GM18861 (cell line): ENCODE measurements around the gene GRIK2.

ENCODE experiments used
- ATAC-seq: cut with Tn5 transposase; IDR thresholded peaks from one replicate; pipeline ENCODE4 v1.9.1; 2021; ENCODE audit not compliant: unreplicated experiment

GRIK2 gene

GRCh38 chr6:101776919-101777350, 383.4 kb downstream of the GRIK2 start:
- no peak for ATAC-seq

GRCh38 chr6:101777646-101778045, 384.1 kb downstream of the GRIK2 start:
- ATAC-seq, result no peak

GRCh38 chr6:101779051-101779844, 385.7 kb downstream of the GRIK2 start:
- ATAC-seq, result no peak

DNA sequence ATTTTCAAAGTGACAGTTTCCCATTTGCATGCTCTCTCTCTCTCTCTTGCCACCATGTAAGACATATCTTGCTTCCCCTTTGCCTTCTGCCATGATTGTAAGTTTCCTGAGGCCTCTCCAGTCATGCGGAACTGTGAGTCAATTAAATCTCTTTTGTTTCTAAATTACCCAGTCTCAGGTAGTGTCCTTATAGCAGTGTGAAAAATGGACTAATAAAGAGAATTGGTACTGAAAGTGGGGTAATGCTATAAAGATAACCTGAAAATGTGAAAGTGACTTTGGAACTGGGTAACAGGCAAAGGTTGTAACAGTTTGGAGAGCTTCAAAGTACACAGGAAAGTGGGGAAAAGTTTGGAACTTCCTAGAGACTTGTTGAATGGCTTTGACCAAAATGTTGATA, 389.8 kb downstream of the GRIK2 start:
- no peak for ATAC-seq

GRCh38 chr6:101784094-101784493, 390.6 kb downstream of the GRIK2 start:
- ATAC-seq, result no peak

- no peak for ATAC-seq
These were observed 406.0 kb downstream of the GRIK2 start for GRCh38 chr6:101799531-101799930.

GRCh38 chr6:101800598-101800997, 407.1 kb downstream of the GRIK2 start:
- no peak for ATAC-seq

DNA sequence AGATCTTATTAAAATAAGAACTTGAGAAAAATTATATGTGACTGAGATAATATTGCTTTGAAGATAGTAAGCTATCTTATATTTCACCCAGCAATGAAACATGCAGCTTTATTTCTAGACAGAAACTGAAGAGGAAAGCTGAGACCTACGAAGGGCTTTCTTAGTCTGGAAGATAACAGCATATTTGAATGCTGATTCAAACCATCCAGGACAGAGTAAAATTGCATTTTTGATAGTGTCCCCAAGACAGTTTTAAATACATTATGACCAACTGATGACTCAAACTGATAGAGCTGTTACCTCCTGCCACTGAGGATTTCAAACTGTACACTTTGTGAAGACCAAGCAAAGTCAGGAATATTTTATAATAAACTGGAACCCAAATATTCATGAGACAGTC, 409.6 kb downstream of the GRIK2 start:
- no peak for ATAC-seq

DNA sequence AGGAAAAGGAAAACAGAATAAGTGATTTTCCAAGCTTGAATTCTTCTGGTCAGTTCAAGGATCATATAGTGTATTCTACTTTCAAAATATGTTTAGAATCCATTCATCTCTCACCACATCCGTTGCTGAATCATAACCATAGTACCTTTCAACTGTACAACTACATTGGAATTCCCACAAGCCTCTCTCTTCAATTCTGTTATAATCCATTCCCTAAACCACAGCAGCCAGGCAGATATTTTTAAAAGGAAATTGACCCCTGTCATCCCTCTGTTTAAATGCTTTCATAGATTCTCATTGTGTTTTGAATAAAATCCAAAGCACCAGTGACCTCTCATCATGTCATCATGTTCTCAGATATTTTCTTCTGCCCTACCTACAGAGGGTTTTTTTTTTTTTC, 412.7 kb downstream of the GRIK2 start:
- no peak for ATAC-seq

- ATAC-seq, result no peak
These were observed 417.6 kb downstream of the GRIK2 start for GRCh38 chr6:101811108-101811507.

DNA sequence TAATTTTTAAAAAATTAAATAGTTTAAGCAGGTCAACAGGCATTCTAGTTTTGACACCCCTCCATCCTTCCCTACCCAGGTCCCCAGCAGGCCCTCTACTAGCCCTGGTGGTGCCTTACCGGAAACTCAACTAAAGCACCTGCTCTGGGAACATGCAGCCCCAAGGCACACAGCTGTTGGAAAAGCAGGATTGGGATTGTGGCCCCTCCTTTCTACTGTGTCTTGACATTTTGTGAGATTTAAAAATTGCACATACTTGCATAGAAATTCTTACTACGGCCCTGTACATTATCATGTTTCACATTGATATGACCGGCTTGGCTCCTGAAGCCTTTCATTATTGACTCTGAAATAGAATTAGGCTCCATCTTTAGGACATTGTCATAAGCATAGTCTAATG, 423.2 kb downstream of the GRIK2 start:
- ATAC-seq, result no peak

GRCh38 chr6:101818051-101818450, 424.5 kb downstream of the GRIK2 start:
- ATAC-seq, result no peak

DNA sequence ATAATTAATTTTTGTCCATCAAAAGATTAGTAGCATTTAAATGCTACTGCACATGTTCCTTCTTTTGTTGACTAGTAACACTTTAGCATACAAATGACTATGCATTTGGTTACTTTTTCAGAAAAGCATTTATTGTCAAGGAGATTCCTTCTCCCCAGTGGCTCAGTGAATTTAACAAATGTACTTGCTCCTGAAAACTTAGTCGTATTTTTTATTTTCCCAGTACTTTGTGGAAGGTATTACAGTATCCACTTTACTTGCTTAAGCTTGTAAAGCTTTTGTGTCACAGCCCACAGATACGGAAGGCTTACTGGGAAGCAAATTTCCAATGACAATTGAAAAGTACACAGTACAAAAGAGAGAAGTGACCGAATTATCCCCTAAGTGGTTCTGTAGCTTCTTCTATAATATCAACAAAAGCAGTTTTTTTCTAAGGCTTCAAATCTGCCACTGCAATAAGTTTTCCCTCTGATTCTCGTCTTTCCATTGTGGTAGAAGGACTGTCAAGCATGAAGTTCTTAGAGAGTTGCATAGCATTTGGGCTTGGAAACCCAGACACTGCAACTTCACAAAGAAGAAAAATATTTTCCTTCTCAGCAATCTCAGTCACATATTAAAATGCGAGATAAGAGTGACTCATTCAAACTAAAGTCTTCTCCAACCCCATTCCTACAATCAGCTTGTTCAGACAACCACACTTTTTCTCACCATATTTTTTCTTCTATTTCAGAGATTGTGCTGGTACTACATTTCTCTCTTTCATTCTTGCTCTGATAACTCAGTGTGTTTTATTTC, 431.2 kb downstream of the GRIK2 start:
- no peak for ATAC-seq

DNA sequence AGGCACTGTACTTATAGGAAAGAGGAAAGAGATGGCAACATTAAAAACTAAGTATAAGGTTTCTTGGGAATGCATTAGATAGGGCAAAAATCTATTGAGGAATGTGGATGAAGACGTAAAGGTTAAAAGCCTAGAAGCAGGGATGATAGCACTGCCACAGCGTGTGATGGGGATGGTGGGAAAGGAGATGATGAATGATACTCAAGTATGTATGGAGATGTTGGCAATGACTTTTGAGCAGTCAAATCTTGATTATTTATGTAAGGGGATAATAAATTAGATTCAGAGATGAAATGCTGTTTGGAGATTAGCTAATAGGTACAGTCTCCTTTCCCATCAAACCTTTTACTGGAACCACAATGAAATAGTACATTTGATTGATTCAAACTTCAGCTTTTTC, 432.8 kb downstream of the GRIK2 start:
- ATAC-seq, result no peak

GRCh38 chr6:101826678-101827077, 433.2 kb downstream of the GRIK2 start:
- no peak for ATAC-seq

DNA sequence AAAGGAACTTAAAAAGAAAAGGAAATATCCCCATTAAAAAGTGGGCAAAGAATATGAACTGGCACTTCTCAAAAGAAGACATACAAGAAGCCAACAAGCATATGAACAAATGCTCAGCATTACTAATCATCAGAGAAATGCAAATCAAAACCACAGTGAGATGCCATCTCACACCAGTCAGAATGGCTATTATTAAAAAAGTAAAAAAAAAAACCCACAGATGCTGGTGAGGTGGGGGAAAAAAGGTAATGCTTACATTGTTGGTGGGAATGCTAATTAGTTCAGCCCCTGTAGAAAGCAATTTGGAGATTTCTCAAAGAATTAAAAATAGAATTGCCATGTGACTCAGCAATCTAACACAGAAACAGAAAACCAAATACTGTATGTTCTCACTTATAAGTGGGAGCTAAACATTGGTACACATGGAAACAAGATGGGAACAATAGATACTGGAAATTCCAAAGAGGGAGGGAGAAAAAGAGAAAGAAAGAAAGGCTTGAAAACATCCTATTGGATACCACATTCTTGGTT, 437.1 kb downstream of the GRIK2 start:
- ATAC-seq, result no peak

GRCh38 chr6:101832371-101832770, 438.9 kb downstream of the GRIK2 start:
- no peak for ATAC-seq

GRCh38 chr6:101840100-101840499, 446.6 kb downstream of the GRIK2 start:
- ATAC-seq, result no peak

DNA sequence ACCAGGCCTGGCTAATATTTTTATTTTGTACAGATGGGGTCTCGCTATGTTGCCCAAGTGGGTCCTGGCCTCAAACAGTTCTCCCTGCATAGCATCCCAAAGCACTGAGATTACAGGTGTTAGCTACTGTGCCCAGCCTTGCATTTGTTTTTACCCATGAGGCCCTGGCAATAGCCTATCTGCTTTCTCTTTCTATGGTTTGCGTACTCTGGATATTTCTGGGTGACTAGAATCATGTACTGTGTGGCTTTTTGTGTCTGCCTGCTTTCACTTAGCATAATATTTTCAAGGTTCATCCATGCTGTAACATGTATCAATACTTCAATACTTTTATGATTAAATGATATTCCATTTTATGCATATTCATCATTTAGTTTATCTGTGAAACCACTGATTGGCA, 451.7 kb downstream of the GRIK2 start:
- no peak for ATAC-seq

DNA sequence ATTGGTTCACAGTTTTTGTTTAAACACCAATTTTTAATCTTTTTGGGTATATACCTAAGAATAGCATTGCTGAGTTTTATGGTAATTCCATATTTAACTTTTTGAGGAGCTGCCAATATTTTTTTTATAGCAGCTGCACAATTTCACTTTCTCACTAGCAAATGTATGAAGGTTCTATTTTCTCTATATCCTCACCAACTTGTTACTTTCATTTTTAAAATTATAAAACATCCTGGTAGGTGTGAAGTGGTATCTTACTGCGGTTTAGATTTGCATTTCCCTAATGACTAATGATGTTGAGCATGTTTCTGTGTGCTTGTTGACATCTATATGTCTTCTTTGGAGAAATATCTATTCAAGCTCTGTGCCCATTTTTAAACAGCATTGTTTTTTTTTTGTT, 452.1 kb downstream of the GRIK2 start:
- peak; percentile 58 for ATAC-seq

DNA sequence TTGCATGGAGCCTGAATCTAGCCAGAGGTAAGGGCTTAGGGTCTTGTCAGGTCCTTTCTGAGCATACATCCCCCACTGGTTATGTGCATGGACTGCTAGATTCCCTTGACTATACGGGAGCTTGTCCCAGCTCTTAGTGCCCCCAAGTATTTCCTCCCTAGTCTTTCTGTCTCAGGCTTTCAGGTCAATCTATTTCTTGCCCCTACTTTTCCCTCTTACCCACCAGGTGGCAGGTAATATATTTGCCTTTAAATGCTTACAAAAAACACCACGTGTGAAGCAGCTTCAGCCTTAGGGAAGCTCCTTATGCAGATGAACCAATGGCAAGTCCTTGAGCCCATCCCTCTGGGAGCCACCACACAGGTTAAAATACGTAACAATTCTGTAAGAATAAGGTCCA, 454.2 kb downstream of the GRIK2 start:
- no peak for ATAC-seq

- no peak for ATAC-seq
These were observed 458.4 kb downstream of the GRIK2 start for GRCh38 chr6:101851911-101852310.
